SJCRH30 (cell line): ENCODE measurements around the gene TET1. TPM values are rescaled to one million over a fixed set of nuclear protein-coding genes. Genes with fewer than 3 reads are reported as not detected.
"Not testable (repeated sequence)": the region's sequence is repeated elsewhere in the genome, so short reads cannot be mapped to it uniquely, and the experiment has no call there.

Experiments
- DNase-seq, 2 experiments: peaks; one replicate each; pipeline ENCODE4 v3.0.0-alpha.2; 2015 to 2020
- H3K27ac ChIP-seq: fragments of 250-450 bp; sonication (Bioruptor Pico); 2 replicates; pipeline ENCODE4 v1.5.1; 2020; ENCODE audit warnings: mild to moderate bottlenecking, moderate library complexity
- H3K27me3 ChIP-seq: fragments of 250-450 bp; sonication (Bioruptor Pico); 2 replicates; pipeline ENCODE4 v1.5.1; 2020; ENCODE audit warnings: mild to moderate bottlenecking, moderate library complexity
- H3K36me3 ChIP-seq: fragments of 250-450 bp; sonication (Bioruptor Pico); 2 replicates; pipeline ENCODE4 v1.5.1; 2020; ENCODE audit warnings: mild to moderate bottlenecking, moderate library complexity
- H3K4me1 ChIP-seq: fragments of 250-450 bp; sonication (Bioruptor Pico); 2 replicates; pipeline ENCODE4 v1.5.1; 2020; ENCODE audit warnings: mild to moderate bottlenecking, moderate library complexity
- H3K4me3 ChIP-seq: fragments of 250-450 bp; sonication (Bioruptor Pico); 2 replicates; pipeline ENCODE4 v1.5.1; 2020; ENCODE audit warnings: mild to moderate bottlenecking, moderate library complexity
- H3K9me3 ChIP-seq: fragments of 250-450 bp; sonication (Bioruptor Pico); replicated peaks from 2 replicates; pipeline ENCODE4 v1.5.1; 2020; ENCODE audit warnings: mild to moderate bottlenecking, moderate library complexity
- total RNA-seq: library from RNA; depleted of rRNA; stranded (reverse); fragments of >200 nt; shearing (Covaris generic); gene quantifications from 2 replicates; pipeline ENCODE4 v1.2.3, GENCODE V29; 2014

TET1 gene
- total RNA-seq, 1 experiment from 2014 or later: 13.0 TPM

- not testable (repeated sequence) for DNase-seq, H3K36me3 ChIP-seq, H3K27me3 ChIP-seq, H3K4me1 ChIP-seq, H3K4me3 ChIP-seq, H3K9me3 ChIP-seq, H3K27ac ChIP-seq
Measured at GRCh38 chr10:68613974-68614373, 53.8 kb downstream of the TET1 start.

DNA sequence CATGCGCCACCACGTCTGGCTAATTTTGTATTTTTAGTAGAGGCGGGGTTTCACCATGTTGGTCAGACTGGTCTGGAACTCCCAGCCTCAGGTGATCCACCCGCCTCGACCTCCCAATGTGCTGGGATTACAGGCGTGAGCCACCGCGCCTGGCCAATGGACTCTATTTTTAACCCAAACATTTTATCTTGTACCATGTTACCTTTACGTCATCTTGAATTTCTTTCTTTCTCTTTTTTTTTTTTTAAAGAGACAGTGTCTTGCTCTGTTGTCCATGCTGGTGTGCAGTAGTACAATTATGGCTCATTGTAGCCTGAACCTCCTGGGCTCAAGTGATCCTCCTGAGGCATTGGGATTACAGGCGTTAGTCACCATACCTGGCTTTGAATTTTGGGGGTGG lies 57.6 kb downstream of the TET1 start:
- H3K36me3 ChIP-seq, H3K9me3 ChIP-seq, H3K4me1 ChIP-seq, DNase-seq, H3K27me3 ChIP-seq, H3K27ac ChIP-seq, H3K4me3 ChIP-seq: not testable (repeated sequence)

- Histone ChIP-seq H3K9me3 (no peaks in the 10 kb centered on the region), H3K4me1 (no peaks in the 10 kb centered on the region), H3K27ac (no peak overlapping the region), H3K36me3 (no peaks in the 10 kb centered on the region), H3K4me3 (no peak overlapping the region), H3K27me3 (no peaks in the 10 kb centered on the region)
- DNase-seq: no peak
Measured at GRCh38 chr10:68618234-68618633, 58.1 kb downstream of the TET1 start.

GRCh38 chr10:68619595-68619994 lies 59.5 kb downstream of the TET1 start:
- no peaks in the 10 kb centered on the region for H3K9me3 ChIP-seq
- no peak overlapping the region for H3K27ac ChIP-seq
- H3K4me3 ChIP-seq: no peak overlapping the region
- no peaks in the 10 kb centered on the region for H3K36me3 ChIP-seq
- no peaks in the 10 kb centered on the region for H3K4me1 ChIP-seq
- no peak for DNase-seq
- H3K27me3 ChIP-seq: no peaks in the 10 kb centered on the region

GRCh38 chr10:68625316-68625921 lies 65.3 kb downstream of the TET1 start:
- Histone ChIP-seq H3K4me3 (no peak overlapping the region), H3K27me3 (no peaks in the 10 kb centered on the region), H3K27ac (no peak overlapping the region), H3K4me1 (peaks cover 11% of the 10 kb centered on the region), H3K9me3 (no peaks in the 10 kb centered on the region), H3K36me3 (no peaks in the 10 kb centered on the region)
- DNase-seq: no peak

- Histone ChIP-seq H3K27me3 (no peaks in the 10 kb centered on the region), H3K27ac (no peak overlapping the region), H3K4me1 (peaks cover 11% of the 10 kb centered on the region), H3K36me3 (no peaks in the 10 kb centered on the region), H3K4me3 (no peak overlapping the region), H3K9me3 (no peaks in the 10 kb centered on the region)
- DNase-seq: peak; percentile 43 to 69
Measured at GRCh38 chr10:68628576-68629127, 68.5 kb downstream of the TET1 start.

- not testable (repeated sequence) for DNase-seq, H3K4me3 ChIP-seq, H3K27me3 ChIP-seq, H3K9me3 ChIP-seq, H3K27ac ChIP-seq, H3K36me3 ChIP-seq
- peaks cover 11% of the 10 kb centered on the region for H3K4me1 ChIP-seq
Measured at GRCh38 chr10:68632271-68632560, 72.1 kb downstream of the TET1 start.

GRCh38 chr10:68633281-68633680 lies 73.1 kb downstream of the TET1 start:
- DNase-seq: no peak
- H3K4me1 ChIP-seq: peaks cover 8% of the 10 kb centered on the region
- H3K27me3 ChIP-seq: no peaks in the 10 kb centered on the region
- H3K27ac ChIP-seq: no peak overlapping the region
- no peak overlapping the region for H3K4me3 ChIP-seq
- H3K36me3 ChIP-seq: no peaks in the 10 kb centered on the region
- H3K9me3 ChIP-seq: no peaks in the 10 kb centered on the region

GRCh38 chr10:68633816-68634466 lies 73.8 kb downstream of the TET1 start:
- Histone ChIP-seq H3K36me3 (no peaks in the 10 kb centered on the region), H3K4me1 (peaks cover 1% of the 10 kb centered on the region), H3K27ac (no peak overlapping the region), H3K9me3 (no peaks in the 10 kb centered on the region), H3K4me3 (no peak overlapping the region), H3K27me3 (no peaks in the 10 kb centered on the region)
- no peak for DNase-seq

GRCh38 chr10:68636335-68636734 lies 76.2 kb downstream of the TET1 start:
- H3K9me3 ChIP-seq: no peaks in the 10 kb centered on the region

GRCh38 chr10:68643550-68643949 lies 83.4 kb downstream of the TET1 start:
- not testable (repeated sequence) for H3K36me3 ChIP-seq, H3K4me3 ChIP-seq, H3K27me3 ChIP-seq, H3K9me3 ChIP-seq, DNase-seq, H3K4me1 ChIP-seq, H3K27ac ChIP-seq

More at GRCh38 chr10:68636335-68636734, 76.2 kb downstream of the TET1 start:
- no peaks in the 10 kb centered on the region for H3K4me1 ChIP-seq
- no peaks in the 10 kb centered on the region for H3K36me3 ChIP-seq
- no peaks in the 10 kb centered on the region for H3K27me3 ChIP-seq
- H3K4me3 ChIP-seq: no peak overlapping the region
- no peak overlapping the region for H3K27ac ChIP-seq
- no peak for DNase-seq

GRCh38 chr10:68647672-68648341 lies 87.7 kb downstream of the TET1 start:
- Histone ChIP-seq H3K4me1 (no peaks in the 10 kb centered on the region), H3K36me3 (peaks cover 4% of the 10 kb centered on the region; the same call in 1 of the 2 replicates), H3K9me3 (no peaks in the 10 kb centered on the region), H3K27me3 (no peaks in the 10 kb centered on the region), H3K4me3 (no peak overlapping the region), H3K27ac (no peak overlapping the region)
- DNase-seq: no peak

- DNase-seq: no peak
Measured at GRCh38 chr10:68655620-68656126, 95.5 kb downstream of the TET1 start.

DNA sequence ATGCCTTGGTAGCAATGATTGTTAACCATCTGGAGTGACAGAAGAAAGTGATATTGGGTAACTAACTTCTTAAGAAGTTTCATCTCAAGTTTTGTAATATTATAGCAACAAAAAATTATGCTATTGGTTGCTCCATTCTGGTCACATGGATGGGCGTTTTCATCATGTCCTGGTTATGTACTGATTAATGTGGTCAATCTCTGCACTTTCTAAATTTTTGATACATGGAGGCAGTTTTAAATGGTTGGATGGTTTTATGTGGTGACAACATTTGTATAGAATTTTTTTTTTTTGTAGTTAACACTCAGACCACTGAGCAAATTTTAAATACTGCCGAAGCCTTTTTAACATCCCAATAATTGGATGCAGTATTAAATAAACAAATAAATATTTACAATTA lies 105.7 kb downstream of the TET1 start:
- no peaks in the 10 kb centered on the region for H3K9me3 ChIP-seq
- DNase-seq: no peak
- peaks cover 16% of the 10 kb centered on the region for H3K36me3 ChIP-seq
- H3K27me3 ChIP-seq: no peaks in the 10 kb centered on the region
- H3K4me3 ChIP-seq: no peak overlapping the region
- H3K4me1 ChIP-seq: no peaks in the 10 kb centered on the region
- H3K27ac ChIP-seq: peak overlapping the region; percentile 38; the same call in 1 of the 2 replicates

More at GRCh38 chr10:68655620-68656126, 95.5 kb downstream of the TET1 start:
- no peak overlapping the region for H3K4me3 ChIP-seq
- H3K27ac ChIP-seq: no peak overlapping the region
- H3K27me3 ChIP-seq: no peaks in the 10 kb centered on the region
- H3K36me3 ChIP-seq: no peaks in the 10 kb centered on the region
- no peaks in the 10 kb centered on the region for H3K9me3 ChIP-seq
- H3K4me1 ChIP-seq: no peaks in the 10 kb centered on the region

GRCh38 chr10:68666280-68666760 lies 106.2 kb downstream of the TET1 start:
- no peaks in the 10 kb centered on the region for H3K27me3 ChIP-seq
- peaks cover 16% of the 10 kb centered on the region for H3K36me3 ChIP-seq
- H3K4me3 ChIP-seq: no peak overlapping the region
- no peaks in the 10 kb centered on the region for H3K9me3 ChIP-seq
- DNase-seq: no peak
- peak overlapping the region; percentile 38 for H3K27ac ChIP-seq
- H3K4me1 ChIP-seq: no peaks in the 10 kb centered on the region
